ENCODE data around the gene AGXT. TPM values are rescaled to one million over a fixed set of nuclear protein-coding genes. Genes with fewer than 3 reads are reported as not detected.

AGXT gene
- total RNA-seq, 1 donor from 2014 or later = not detected

DNA sequence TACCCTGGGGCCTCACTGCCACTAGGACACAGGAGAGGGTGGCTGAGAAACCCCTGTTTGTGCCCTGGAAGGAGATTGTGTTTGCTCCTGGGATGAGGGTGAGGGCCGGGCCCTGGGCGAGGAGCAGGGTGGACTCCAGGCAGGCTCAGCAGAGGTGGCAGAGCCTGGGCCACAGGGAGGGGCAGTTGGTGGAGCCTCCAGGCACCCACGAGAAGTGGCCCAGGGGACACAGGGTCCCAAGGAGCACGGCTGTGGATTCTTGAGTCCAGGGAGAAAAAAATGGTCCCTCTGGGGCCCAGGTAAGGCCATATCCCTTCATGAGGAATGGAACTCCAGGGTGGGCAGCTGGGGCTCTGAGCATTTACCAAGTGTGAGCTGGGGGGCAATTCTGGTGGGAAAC lies 19.0 kb downstream of the AGXT start:
- Histone ChIP-seq H3K9me3 (no peaks in the 10 kb centered on the region), H3K4me1 (no peaks in the 10 kb centered on the region), H3K4me3 (no peak overlapping the region), H3K36me3 (no peaks in the 10 kb centered on the region), H3K27me3 (no peaks in the 10 kb centered on the region), H3K27ac (no peak overlapping the region)
- ATAC-seq (no peak), DNase-seq (no peak)
- TF ChIP-seq CTCF (IDR thresholded peaks at IDR 0.05) = no peak
- intact Hi-C loops (cut with DNase I) = no loop called here

GRCh38 chr2:240888130-240888889 lies 19.7 kb downstream of the AGXT start:
- Histone ChIP-seq H3K4me3 (no peak overlapping the region), H3K27me3 (no peaks in the 10 kb centered on the region), H3K36me3 (no peaks in the 10 kb centered on the region), H3K4me1 (no peaks in the 10 kb centered on the region), H3K27ac (no peak overlapping the region), H3K9me3 (no peaks in the 10 kb centered on the region)
- ATAC-seq (no peak), DNase-seq (no peak)
- intact Hi-C loops (cut with DNase I) = no loop called here
- TF ChIP-seq CTCF (IDR thresholded peaks at IDR 0.05) = no peak

DNA sequence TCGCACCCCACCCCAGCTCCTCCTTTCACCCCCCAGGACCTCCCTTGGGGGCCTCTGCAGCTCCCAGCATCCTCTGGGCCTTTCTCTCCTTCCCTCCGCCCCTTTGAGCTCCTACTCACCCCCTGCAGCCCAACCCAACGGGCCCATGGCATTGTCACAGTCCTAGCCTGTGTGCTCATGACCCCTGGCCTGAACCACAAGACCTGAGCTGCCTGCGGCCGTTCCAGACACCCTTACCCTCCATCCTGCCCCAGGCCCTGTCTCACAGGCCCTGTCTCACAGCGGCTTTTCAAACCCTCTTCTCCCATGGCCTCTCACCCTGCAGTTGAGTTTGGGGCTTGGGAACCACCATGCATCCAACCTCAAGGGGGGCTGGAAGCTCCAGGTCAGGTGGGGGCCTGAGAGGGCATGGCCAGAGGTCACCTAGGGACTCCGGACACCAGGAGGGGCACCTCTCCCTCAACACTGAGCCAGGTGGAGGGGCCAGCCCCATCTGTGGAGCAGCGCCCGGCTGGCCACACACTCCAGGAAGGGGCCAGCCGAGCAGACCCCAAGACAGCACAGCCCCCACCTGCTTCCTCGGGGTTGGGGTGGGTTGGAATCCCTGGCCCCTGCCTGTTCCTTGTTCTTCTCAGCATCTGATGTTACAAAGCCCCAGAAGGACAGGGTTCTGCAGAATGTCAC lies 20.4 kb downstream of the AGXT start:
- no peaks in the 10 kb centered on the region for H3K4me1 ChIP-seq
- no peak overlapping the region for H3K27ac ChIP-seq
- intact Hi-C loops (cut with DNase I) = no loop called here
- H3K36me3 ChIP-seq = no peaks in the 10 kb centered on the region
- no peak for DNase-seq
- no peaks in the 10 kb centered on the region for H3K9me3 ChIP-seq
- no peak overlapping the region for H3K4me3 ChIP-seq
- ATAC-seq = no peak
- no peak for TF ChIP-seq CTCF (IDR thresholded peaks at IDR 0.05)
- H3K27me3 ChIP-seq = no peaks in the 10 kb centered on the region

- Histone ChIP-seq H3K4me1 (no peaks in the 10 kb centered on the region), H3K36me3 (no peaks in the 10 kb centered on the region), H3K27me3 (no peaks in the 10 kb centered on the region), H3K27ac (no peak overlapping the region), H3K4me3 (no peak overlapping the region), H3K9me3 (no peaks in the 10 kb centered on the region)
- intact Hi-C loops (cut with DNase I) = no loop called here
- DNase-seq (no peak), ATAC-seq (no peak)
- TF ChIP-seq CTCF (IDR thresholded peaks at IDR 0.05) = no peak
Measured at GRCh38 chr2:240889601-240890560, 21.3 kb downstream of the AGXT start.

DNA sequence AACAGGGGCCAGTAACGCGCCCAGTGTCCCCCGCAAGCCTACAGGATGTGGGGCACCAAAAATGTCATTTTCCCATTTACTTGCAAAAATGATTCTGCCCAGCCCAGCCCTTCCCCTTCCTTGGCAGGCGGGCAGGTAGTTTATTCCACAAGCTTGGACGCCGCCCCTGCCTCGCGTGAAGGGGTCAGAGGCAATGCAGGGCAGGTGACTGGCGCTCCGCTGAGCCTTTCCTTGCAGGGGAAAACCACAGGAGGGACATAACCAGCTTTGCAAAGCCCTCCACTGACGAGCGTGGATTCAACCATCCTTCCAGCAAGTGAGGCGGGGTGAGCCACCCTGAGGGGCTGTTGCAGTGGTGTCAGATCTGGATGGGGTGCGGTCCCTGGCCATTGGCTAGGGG lies 22.1 kb downstream of the AGXT start:
- Histone ChIP-seq H3K27me3 (no peaks in the 10 kb centered on the region), H3K27ac (no peak overlapping the region), H3K4me1 (no peaks in the 10 kb centered on the region), H3K9me3 (no peaks in the 10 kb centered on the region), H3K36me3 (no peaks in the 10 kb centered on the region), H3K4me3 (no peak overlapping the region)
- TF ChIP-seq CTCF (IDR thresholded peaks at IDR 0.05) = no peak
- ATAC-seq (no peak), DNase-seq (no peak)
- intact Hi-C loops (cut with DNase I) = no loop called here
